GM21515 (cell line): Measurements from ENCODE around the gene XYLT2.
"Not testable (repeated sequence)": the region's sequence is repeated elsewhere in the genome, so short reads cannot be mapped to it uniquely, and the experiment has no call there.

Source experiments
- ATAC-seq: cut with Tn5 transposase; IDR thresholded peaks from one replicate; pipeline ENCODE4 v1.9.1; 2021; ENCODE audit not compliant: unreplicated experiment

The XYLT2 gene

GRCh38 chr17:50388728-50389127 lies 42.8 kb downstream of the XYLT2 start:
- ATAC-seq, result no peak

DNA sequence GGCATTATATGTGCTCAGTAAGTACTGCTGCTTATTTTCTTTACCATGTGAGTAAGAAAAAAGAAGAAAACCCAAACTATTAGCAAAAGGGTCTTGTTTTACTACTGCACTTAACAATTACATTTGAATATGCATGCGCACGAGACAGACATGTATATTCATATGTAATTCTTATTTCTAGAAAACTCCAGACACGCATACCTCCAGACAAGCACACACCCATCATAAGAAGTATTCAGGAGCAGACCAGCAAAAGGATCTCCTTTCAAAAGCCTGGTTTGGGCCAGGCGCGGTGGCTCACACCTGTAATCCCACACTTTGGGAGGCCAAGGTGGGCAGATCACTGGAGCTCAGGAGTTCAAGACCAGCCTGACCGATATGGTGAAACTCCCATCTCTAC lies 43.6 kb downstream of the XYLT2 start:
- ATAC-seq, result no peak

- no peak for ATAC-seq
Observed at GRCh38 chr17:50392621-50393020, 46.7 kb downstream of the XYLT2 start.

GRCh38 chr17:50393700-50394099 lies 47.8 kb downstream of the XYLT2 start:
- no peak for ATAC-seq

- no peak for ATAC-seq
Observed at GRCh38 chr17:50394711-50395110, 48.8 kb downstream of the XYLT2 start.

GRCh38 chr17:50396261-50397110 lies 50.6 kb downstream of the XYLT2 start:
- no peak for ATAC-seq

DNA sequence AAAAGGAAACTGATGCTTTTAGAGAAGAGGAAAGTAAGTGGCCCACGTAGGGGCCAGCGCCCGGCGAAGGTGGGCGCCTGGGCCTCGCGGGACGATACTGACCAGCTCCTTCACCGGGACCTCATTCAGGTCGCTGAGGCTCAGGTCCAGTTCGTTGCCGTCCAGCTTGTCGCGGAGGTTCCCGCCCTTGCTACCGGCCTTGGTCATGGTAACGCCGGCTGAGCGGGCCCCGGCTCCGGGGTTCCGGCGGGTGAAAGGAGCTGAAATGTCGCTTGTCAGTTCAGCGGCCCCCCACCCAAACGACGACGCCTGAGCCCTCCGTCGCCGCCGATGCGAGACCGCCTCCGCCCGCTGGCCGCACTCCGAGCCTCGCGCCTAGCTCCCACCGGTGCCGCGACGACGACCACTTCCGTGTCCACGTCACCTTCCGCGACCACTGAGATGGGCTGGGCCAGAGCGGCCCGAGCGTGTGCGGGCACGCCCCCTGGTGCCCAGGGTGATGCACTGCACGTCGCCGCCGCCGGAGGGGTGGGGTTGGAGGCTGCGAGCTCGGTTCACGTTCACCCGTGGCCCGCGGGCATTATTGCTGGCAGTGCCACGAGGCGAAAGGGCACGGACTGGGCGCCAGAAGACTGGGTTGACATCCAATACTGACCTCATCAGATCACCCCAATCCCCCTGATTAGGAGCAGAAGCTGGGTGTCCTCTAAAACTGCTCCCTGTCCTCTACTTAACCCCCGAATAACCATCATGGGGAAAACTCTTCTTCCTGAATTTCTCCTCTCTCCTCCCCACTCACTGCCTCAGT lies 51.4 kb downstream of the XYLT2 start, which contains the start of gene LRRC59:
Gene LRRC59, minus strand, starts transcription at position 413 of the 808 bp plus-strand sequence. Its CDS starts 206 bp downstream, at position 207.
- ATAC-seq, result peak; percentile 96

DNA sequence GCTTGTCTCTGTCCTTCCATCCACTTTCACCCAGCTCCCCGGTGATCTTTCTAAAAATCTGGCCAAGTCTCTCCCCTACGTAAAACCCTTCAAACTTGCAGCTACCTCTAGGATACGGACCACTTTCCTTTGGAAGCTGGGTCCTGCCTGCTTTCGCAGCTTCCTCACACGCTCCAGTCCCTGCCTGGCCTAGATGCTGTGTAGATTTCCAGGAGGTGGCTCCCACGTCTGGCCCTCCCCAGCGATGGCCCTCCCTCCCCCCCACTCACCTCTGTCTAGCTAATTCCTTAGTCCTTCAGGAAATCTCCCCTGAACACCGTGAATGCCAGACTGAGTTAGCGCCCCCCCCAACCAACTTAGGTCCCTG lies 52.0 kb downstream of the XYLT2 start:
- no peak for ATAC-seq

DNA sequence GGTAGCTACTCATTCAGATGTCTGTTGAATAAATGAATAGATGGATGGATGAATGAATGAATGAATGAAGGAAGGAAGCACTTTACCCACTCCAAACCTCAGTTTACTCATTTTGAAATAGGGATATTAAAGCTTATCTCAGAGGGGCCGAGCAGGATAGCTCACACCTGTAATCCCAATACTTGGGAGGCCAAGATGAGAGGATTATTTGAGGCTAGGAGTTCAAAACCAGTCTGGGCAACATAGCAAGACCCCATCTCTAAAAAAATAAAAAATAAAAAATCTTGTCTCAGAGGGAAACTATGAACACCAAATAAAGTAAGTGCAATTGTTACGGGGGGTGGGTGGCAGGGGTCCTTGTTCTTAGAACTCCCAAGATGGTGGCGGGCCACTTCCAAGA lies 52.7 kb downstream of the XYLT2 start:
- ATAC-seq, result not testable (repeated sequence)

DNA sequence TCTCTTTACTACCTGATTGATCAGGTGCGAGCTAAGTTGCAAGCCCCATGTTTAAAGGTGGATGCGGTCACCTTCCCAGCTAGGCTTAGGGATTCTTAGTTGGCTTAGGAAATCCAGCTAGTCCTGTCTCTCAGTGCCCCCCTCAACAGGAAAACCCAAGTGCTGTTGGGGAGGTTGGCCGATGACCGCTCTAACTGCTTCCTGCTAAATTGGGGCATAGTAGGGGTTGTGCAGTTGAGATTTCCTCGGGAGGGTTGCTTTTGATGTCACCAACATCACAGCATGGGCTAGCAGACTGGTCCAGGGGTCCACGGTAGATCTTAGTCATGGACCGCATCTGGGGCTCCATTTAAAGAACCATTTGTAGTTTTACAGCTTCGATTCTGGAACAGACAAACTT lies 53.7 kb downstream of the XYLT2 start:
- ATAC-seq, result not testable (repeated sequence)

DNA sequence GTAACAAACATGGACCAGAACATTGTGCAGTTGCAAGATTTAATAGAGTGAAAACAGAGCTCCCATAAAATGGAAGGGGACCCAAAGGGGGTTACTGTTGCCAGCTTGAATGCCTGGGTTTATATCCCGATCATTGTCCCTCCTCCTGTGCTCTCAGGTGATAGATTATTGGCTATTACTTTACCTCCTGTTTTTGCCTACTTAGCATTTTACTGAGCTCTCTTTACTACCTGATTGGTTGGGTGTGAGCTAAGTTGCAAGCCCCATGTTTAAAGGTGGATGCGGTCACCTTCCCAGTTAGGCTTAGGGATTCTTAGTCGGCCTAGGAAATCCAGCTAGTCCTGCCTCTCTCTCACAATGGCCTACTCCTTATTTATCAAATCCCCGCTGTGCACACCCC lies 59.4 kb downstream of the XYLT2 start:
- not testable (repeated sequence) for ATAC-seq

DNA sequence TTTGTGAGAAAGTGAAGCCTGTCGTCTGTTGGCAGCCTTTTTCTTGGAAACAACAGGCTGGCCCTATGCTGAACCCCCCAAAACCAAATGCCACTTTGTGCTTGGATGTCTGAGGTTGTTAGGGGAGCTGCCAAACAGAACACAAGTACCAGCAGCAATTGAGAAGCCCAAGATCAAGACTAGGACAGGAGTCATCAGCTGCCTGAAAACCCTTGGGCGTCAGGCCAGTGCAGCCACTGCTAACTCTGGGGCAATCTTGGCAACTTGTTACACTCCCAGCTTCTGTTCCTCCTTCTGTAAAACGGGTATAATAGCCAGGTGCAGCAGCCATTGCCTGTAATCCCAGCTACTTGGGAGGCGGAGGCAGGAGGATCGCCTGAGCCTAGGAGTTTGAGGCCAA lies 60.7 kb downstream of the XYLT2 start:
- no peak for ATAC-seq

- no peak for ATAC-seq
Observed at GRCh38 chr17:50407921-50408320, 62.0 kb downstream of the XYLT2 start.
